Naive thymus-derived CD4-positive, alpha-beta T cell (primary cell): Measurements from ENCODE around the gene KRT6B. TPM values are rescaled to one million over a fixed set of nuclear protein-coding genes. Genes with fewer than 3 reads are reported as not detected.
A peak's percentile ranks its signal among the peaks of the same experiment; 100 is the strongest.

Experiments used
- ATAC-seq: fragments of 150-1000 bp; cut with Tn5 transposase; 2 replicates; pipeline ENCODE4 v1.10.0; 2021; ENCODE audit warnings: mild to moderate bottlenecking, moderate library complexity
- CTCF ChIA-PET: fragments of 350-600 bp; sonication (Branson Sonifier 250); formaldehyde crosslinking; loops from one replicate; lab custom pipeline; 2021; ENCODE audit warnings: antibody characterized with exemption; lab: Charles Lee
- POLR2A ChIA-PET: fragments of 350-600 bp; sonication (Branson Sonifier 250); formaldehyde crosslinking; loops from one replicate; lab custom pipeline; 2021; ENCODE audit warnings: antibody characterized with exemption, inconsistent platforms; lab: Charles Lee
- DNase-seq, 9 donors: peaks; one replicate each; pipeline versions ENCODE4 v3.0.0 to v3.0.0-alpha.2; 2020 to 2022; ENCODE audit warnings: mixed read lengths in 1 of 9
- H3K27ac ChIP-seq: one replicate; pipeline ENCODE4 v1.7.0; 2013; ENCODE audit warnings: mild to moderate bottlenecking, low read depth, low read length, moderate library complexity
- H3K27me3 ChIP-seq, 2 donors: one replicate each; pipeline ENCODE4 v1.7.0; 2013; ENCODE audit warnings: low read length in 2 of 2, mild to moderate bottlenecking in 2 of 2, moderate library complexity in 2 of 2; ENCODE audit not compliant: control insufficient read depth in 2 of 2, insufficient read depth in 2 of 2
- H3K36me3 ChIP-seq, 3 experiments: 1 replicate in 2 of 3; 2 replicates in 1 of 3; pipeline ENCODE4 v1.7.0; 2013; ENCODE audit warnings: low read length in 3 of 3, mild to moderate bottlenecking in 3 of 3, moderate library complexity in 1 of 3; ENCODE audit not compliant: insufficient read depth in 3 of 3, control insufficient read depth in 2 of 3
- H3K4me1 ChIP-seq, 2 donors: one replicate each; pipeline ENCODE4 v1.7.0; 2013; ENCODE audit warnings: low read length in 2 of 2, mild to moderate bottlenecking in 2 of 2, moderate library complexity in 1 of 2; ENCODE audit not compliant: control insufficient read depth in 2 of 2, insufficient read depth in 2 of 2
- H3K4me3 ChIP-seq: 2 replicates; pipeline ENCODE4 v1.7.0; 2013; ENCODE audit warnings: mild to moderate bottlenecking, low read length
- H3K9me3 ChIP-seq, 3 experiments: 1 replicate in 2 of 3; 2 replicates in 1 of 3; pipeline ENCODE4 v1.7.0; 2013; ENCODE audit warnings: low read length in 3 of 3; ENCODE audit not compliant: control insufficient read depth in 2 of 3
- H3K27ac Mint-ChIP-seq, 9 donors: one replicate each; pipeline ENCODE4 v1.8.0; 2020 to 2022; ENCODE audit warnings: mixed read lengths in 9 of 9, mild to moderate bottlenecking in 8 of 9, moderate library complexity in 5 of 9, inconsistent platforms in 2 of 9
- H3K27me3 Mint-ChIP-seq, 5 donors: one replicate each; pipeline ENCODE4 v1.8.0; 2021 to 2022; ENCODE audit warnings: mixed read lengths in 5 of 5, mild to moderate bottlenecking in 1 of 5
- H3K36me3 Mint-ChIP-seq, 5 donors: one replicate each; pipeline ENCODE4 v1.8.0; 2020 to 2022; ENCODE audit warnings: mixed read lengths in 5 of 5, mild to moderate bottlenecking in 3 of 5, inconsistent platforms in 1 of 5
- H3K4me1 Mint-ChIP-seq, 7 donors: one replicate each; pipeline ENCODE4 v1.8.0; 2020 to 2022; ENCODE audit warnings: mixed read lengths in 7 of 7, mild to moderate bottlenecking in 3 of 7, inconsistent platforms in 1 of 7
- H3K4me3 Mint-ChIP-seq, 10 donors: one replicate each; pipeline ENCODE4 v1.8.0; 2020 to 2022; ENCODE audit warnings: mild to moderate bottlenecking in 10 of 10, mixed read lengths in 10 of 10, moderate library complexity in 6 of 10, inconsistent platforms in 2 of 10
- H3K9me3 Mint-ChIP-seq, 11 donors: one replicate each; pipeline ENCODE4 v1.8.0; 2020 to 2022; ENCODE audit warnings: mixed read lengths in 11 of 11, mild to moderate bottlenecking in 4 of 11, inconsistent platforms in 1 of 11, moderate library complexity in 1 of 11
- intact Hi-C, 2 donors: fragments of 100-400 bp; cut with micrococcal nuclease; formaldehyde crosslinking; loops; one replicate each; pipeline ENCODE4 v1.15.1; 2023
- polyA plus RNA-seq, 2 donors: library from polyadenylated mRNA; unstranded; fragments of 300-500 nt; fragmentation: Illumina TruSeq; gene quantifications; one replicate each; pipeline ENCODE4 v1.2.3, GENCODE V29; 2021
- total RNA-seq, 6 experiments: library from RNA in 5 of 6; stranded (reverse) in 5 of 6; gene quantifications; 1 replicate in 5 of 6; 2 replicates in 1 of 6; pipeline ENCODE4 v1.2.3 and lab custom pipeline; 2021 to 2026

The KRT6B gene
- total and polyA plus RNA-seq, 7 experiments from 2014 or later, result not detected

- H3K36me3 Mint-ChIP-seq, result no peaks in the 10 kb centered on the region
- no peaks in the 10 kb centered on the region for H3K4me1 Mint-ChIP-seq
- POLR2A ChIA-PET, result no interaction called here
Measured at GRCh38 chr12:52426034-52426433, 25.9 kb downstream of the KRT6B start.

GRCh38 chr12:52425466-52425865, 26.5 kb downstream of the KRT6B start:
- no peak overlapping the region for H3K27ac ChIP-seq
- ATAC-seq (no peak), DNase-seq (no peak)
- no peak overlapping the region for H3K4me3 ChIP-seq
- H3K4me3 Mint-ChIP-seq, result no peak overlapping the region
- H3K27me3 ChIP-seq, result no peaks in the 10 kb centered on the region
- H3K9me3 ChIP-seq, result no peaks in the 10 kb centered on the region
- H3K4me1 ChIP-seq, result no peaks in the 10 kb centered on the region
- peaks cover 5 to 36% (median 12%) of the 10 kb centered on the region in 5 donors for H3K27me3 Mint-ChIP-seq
- no peaks in the 10 kb centered on the region for H3K9me3 Mint-ChIP-seq
- H3K36me3 Mint-ChIP-seq, result no peaks in the 10 kb centered on the region
- ChIA-PET POLR2A (no interaction called here), CTCF (no interaction called here)
- intact Hi-C loops, result no loop called here
- H3K36me3 ChIP-seq, result no peaks in the 10 kb centered on the region
- no peak overlapping the region for H3K27ac Mint-ChIP-seq
- no peaks in the 10 kb centered on the region for H3K4me1 Mint-ChIP-seq

More at GRCh38 chr12:52426034-52426433, 25.9 kb downstream of the KRT6B start:
- no peak overlapping the region for H3K4me3 ChIP-seq
- H3K27me3 ChIP-seq, result no peaks in the 10 kb centered on the region
- Mint-ChIP-seq H3K4me3 (no peak overlapping the region), H3K27ac (no peak overlapping the region), H3K9me3 (no peaks in the 10 kb centered on the region), H3K27me3 (peaks cover 5 to 39% (median 13%) of the 10 kb centered on the region in 5 donors)
- H3K27ac ChIP-seq, result no peak overlapping the region
- no peaks in the 10 kb centered on the region for H3K36me3 ChIP-seq
- DNase-seq, result no peak
- no peak for ATAC-seq
- no peaks in the 10 kb centered on the region for H3K4me1 ChIP-seq
- CTCF ChIA-PET, result no interaction called here
- no peaks in the 10 kb centered on the region for H3K9me3 ChIP-seq
- intact Hi-C loops, result no loop called here

GRCh38 chr12:52423661-52424500, 28.1 kb downstream of the KRT6B start:
- no peaks in the 10 kb centered on the region for H3K9me3 ChIP-seq
- H3K27me3 Mint-ChIP-seq, result peaks cover 0 to 26% (median 5%) of the 10 kb centered on the region in 5 donors
- H3K4me1 ChIP-seq, result no peaks in the 10 kb centered on the region
- no peak overlapping the region for H3K4me3 ChIP-seq
- peak overlapping the region in 1 of 9 donors; percentile 4 for H3K27ac Mint-ChIP-seq
- no peak for ATAC-seq
- no peak overlapping the region for H3K4me3 Mint-ChIP-seq
- CTCF ChIA-PET, result no interaction called here
- POLR2A ChIA-PET, result no interaction called here
- H3K9me3 Mint-ChIP-seq, result no peaks in the 10 kb centered on the region
- H3K27me3 ChIP-seq, result no peaks in the 10 kb centered on the region
- no peaks in the 10 kb centered on the region for H3K36me3 ChIP-seq
- H3K27ac ChIP-seq, result no peak overlapping the region
- intact Hi-C loops, result no loop called here
- DNase-seq, result no peak
- no peaks in the 10 kb centered on the region for H3K36me3 Mint-ChIP-seq
- peaks cover 0 to 5% (median 0%) of the 10 kb centered on the region in 7 donors for H3K4me1 Mint-ChIP-seq

- peaks cover 0 to 5% (median 0%) of the 10 kb centered on the region in 7 donors for H3K4me1 Mint-ChIP-seq
- Histone ChIP-seq H3K27ac (no peak overlapping the region), H3K36me3 (no peaks in the 10 kb centered on the region), H3K27me3 (no peaks in the 10 kb centered on the region), H3K9me3 (no peaks in the 10 kb centered on the region), H3K4me3 (no peak overlapping the region), H3K4me1 (no peaks in the 10 kb centered on the region)
- no peak for ATAC-seq
- no peak overlapping the region for H3K27ac Mint-ChIP-seq
- peaks cover 0 to 24% (median 0%) of the 10 kb centered on the region in 5 donors for H3K27me3 Mint-ChIP-seq
- CTCF ChIA-PET, result no interaction called here
- no peak overlapping the region for H3K4me3 Mint-ChIP-seq
- POLR2A ChIA-PET, result no interaction called here
- intact Hi-C loops, result no loop called here
- H3K36me3 Mint-ChIP-seq, result no peaks in the 10 kb centered on the region
- H3K9me3 Mint-ChIP-seq, result no peaks in the 10 kb centered on the region
- no peak for DNase-seq
Measured at GRCh38 chr12:52423035-52423434, 28.9 kb downstream of the KRT6B start.

GRCh38 chr12:52419656-52420055, 32.3 kb downstream of the KRT6B start:
- Mint-ChIP-seq H3K4me1 (peaks cover 0 to 5% (median 0%) of the 10 kb centered on the region in 7 donors), H3K9me3 (peaks cover 0 to under 1% (median 0%) of the 10 kb centered on the region in 11 donors), H3K27ac (no peak overlapping the region), H3K4me3 (no peak overlapping the region), H3K27me3 (peaks cover 0 to 20% (median 0%) of the 10 kb centered on the region in 5 donors), H3K36me3 (no peaks in the 10 kb centered on the region)
- ChIA-PET POLR2A (no interaction called here), CTCF (interaction anchor here (0.6 kb wide), 1 partner anchor 470 kb away, joined by 4 read pairs; no protein-coding TSS in a partner anchor)
- H3K4me3 ChIP-seq, result no peak overlapping the region
- H3K27ac ChIP-seq, result no peak overlapping the region
- no peaks in the 10 kb centered on the region for H3K27me3 ChIP-seq
- H3K9me3 ChIP-seq, result no peaks in the 10 kb centered on the region
- H3K36me3 ChIP-seq, result no peaks in the 10 kb centered on the region
- intact Hi-C loops, result no loop called here
- H3K4me1 ChIP-seq, result no peaks in the 10 kb centered on the region
- ATAC-seq (no peak), DNase-seq (no peak)

GRCh38 chr12:52418576-52419110, 33.3 kb downstream of the KRT6B start:
- Histone ChIP-seq H3K27ac (no peak overlapping the region), H3K27me3 (no peaks in the 10 kb centered on the region), H3K4me3 (no peak overlapping the region), H3K36me3 (no peaks in the 10 kb centered on the region), H3K9me3 (no peaks in the 10 kb centered on the region), H3K4me1 (no peaks in the 10 kb centered on the region)
- ATAC-seq, result no peak
- Mint-ChIP-seq H3K4me1 (peaks cover 0 to 5% (median 0%) of the 10 kb centered on the region in 7 donors), H3K4me3 (no peak overlapping the region), H3K36me3 (no peaks in the 10 kb centered on the region), H3K27me3 (peaks cover 0 to 20% (median 0%) of the 10 kb centered on the region in 5 donors), H3K9me3 (peaks cover 0 to 1% (median 0%) of the 10 kb centered on the region in 11 donors), H3K27ac (no peak overlapping the region)
- CTCF ChIA-PET, result no interaction called here
- DNase-seq, result no peak
- intact Hi-C loops, result no loop called here
- POLR2A ChIA-PET, result no interaction called here
